GM21447 (cell line): ENCODE data around the gene SIDT1.

ENCODE experiments used
- ATAC-seq: cut with Tn5 transposase; IDR thresholded peaks from one replicate; pipeline ENCODE4 v1.9.1; 2021; ENCODE audit not compliant: unreplicated experiment

Gene SIDT1

GRCh38 chr3:113676261-113676660, 143.9 kb downstream of the SIDT1 start:
- ATAC-seq: no peak

GRCh38 chr3:113677737-113678136, 145.4 kb downstream of the SIDT1 start:
- ATAC-seq: no peak

GRCh38 chr3:113678773-113679172, 146.4 kb downstream of the SIDT1 start:
- ATAC-seq: no peak
